EL (cell line): ENCODE measurements around the gene CCDC57.
"Not testable (repeated sequence)": the region's sequence is repeated elsewhere in the genome, so short reads cannot be mapped to it uniquely, and the experiment has no call there.

Experiments used
- DNase-seq: peaks from one replicate; pipeline ENCODE4 v3.0.0-alpha.2; 2016

CCDC57 gene

GRCh38 chr17:82200743-82201497 lies 11.7 kb downstream of the CCDC57 start:
- no peak for DNase-seq

DNA sequence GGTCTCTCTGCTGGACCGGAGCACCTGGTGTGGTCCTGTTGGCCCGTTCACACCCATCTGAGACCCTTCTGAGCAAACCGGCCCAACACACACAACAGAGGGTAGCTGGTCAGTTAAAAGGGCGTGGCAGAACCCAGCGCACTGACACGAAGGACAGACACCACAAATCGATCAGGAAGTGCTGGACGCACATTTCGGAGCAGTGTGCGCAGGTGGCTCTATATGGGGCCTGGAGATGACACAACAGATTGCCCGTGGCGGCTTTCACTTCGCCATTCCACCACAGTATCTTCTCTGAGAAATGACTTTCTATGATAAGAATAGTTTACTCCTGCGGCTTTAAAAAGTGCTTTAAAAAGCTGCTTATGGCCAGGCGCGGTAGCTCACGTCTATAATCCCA lies 12.5 kb downstream of the CCDC57 start:
- no peak for DNase-seq

- DNase-seq = no peak
Observed at GRCh38 chr17:82199496-82199895, 13.1 kb downstream of the CCDC57 start.

GRCh38 chr17:82198092-82198491 lies 14.6 kb downstream of the CCDC57 start:
- no peak for DNase-seq

GRCh38 chr17:82195675-82196672 lies 16.7 kb downstream of the CCDC57 start:
- DNase-seq = no peak

GRCh38 chr17:82194765-82195164 lies 17.9 kb downstream of the CCDC57 start:
- DNase-seq = no peak

DNA sequence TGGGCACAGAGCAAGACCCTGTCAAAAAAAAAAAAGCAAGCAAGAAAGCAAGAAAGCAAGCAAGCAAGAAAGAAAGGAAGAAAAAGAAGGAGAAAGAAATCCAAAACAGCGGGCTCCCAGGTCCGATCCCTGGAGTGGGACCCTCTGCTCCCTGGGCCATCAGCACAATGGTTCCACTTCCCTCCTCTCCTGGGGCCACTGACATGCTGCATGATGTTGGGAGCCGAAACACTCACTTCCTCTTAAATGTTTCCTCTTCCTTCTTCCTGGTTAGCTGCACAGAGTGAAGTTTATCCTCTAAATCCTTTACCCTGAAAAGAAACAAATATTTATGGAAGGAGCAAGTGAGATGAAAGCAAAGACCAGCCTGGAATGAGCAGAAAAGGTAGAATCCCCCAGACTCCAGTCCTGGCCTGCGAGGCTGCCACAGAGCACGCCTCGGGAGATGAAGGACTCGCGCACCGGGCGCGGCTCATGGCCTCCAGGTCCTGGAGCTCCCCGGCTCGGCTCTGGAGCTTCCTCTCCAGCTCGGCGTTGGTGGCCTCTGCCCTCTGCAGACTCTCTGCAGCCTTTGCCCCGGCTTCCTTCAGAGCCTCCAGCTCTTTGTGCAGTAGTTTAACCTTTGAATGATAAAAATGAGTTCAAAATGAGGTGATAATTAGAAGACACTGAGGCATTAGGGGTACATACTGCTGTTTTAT lies 19.0 kb downstream of the CCDC57 start:
- DNase-seq = no peak

DNA sequence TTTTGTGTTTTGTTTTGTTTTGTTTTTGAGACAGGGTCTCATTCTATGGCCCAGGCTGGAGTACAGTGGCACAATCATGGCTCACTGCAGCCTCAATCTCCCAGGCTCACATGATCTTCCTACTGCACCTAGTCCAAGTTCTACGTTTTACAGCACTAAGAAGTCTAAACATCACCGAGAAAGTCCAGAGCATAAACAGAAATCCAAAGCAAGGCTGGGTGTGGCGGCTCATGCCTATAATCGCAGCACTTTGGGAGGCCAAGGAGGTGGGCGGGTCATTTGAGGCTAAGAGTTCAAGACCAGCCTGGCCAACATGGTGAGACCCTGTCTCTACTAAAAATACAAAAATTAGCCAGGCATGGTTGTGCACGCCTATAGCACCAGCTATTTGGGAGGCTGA lies 19.6 kb downstream of the CCDC57 start:
- DNase-seq = not testable (repeated sequence)

GRCh38 chr17:82188001-82188961 lies 24.4 kb downstream of the CCDC57 start:
- no peak for DNase-seq

DNA sequence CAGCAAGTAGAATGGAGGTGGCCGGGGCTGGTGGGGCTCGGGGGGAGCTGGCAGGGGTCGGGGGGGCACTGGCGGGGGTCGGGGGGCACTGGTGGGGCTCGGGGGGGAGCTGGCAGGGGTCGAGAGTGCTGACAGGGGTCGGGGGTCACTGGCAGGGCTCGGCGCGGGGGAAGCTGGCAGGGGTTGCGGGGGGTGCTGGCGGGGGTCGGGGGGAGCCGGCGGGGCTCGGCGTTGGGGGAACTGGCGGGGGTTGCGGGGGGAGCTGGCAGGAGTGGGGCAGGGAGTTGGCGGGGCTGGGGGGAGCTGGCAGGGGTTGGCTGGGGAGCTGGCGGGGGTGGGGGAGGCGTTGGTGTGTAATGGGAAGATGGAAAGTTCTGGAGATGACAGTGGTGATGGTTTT lies 25.1 kb downstream of the CCDC57 start:
- DNase-seq = no peak

DNA sequence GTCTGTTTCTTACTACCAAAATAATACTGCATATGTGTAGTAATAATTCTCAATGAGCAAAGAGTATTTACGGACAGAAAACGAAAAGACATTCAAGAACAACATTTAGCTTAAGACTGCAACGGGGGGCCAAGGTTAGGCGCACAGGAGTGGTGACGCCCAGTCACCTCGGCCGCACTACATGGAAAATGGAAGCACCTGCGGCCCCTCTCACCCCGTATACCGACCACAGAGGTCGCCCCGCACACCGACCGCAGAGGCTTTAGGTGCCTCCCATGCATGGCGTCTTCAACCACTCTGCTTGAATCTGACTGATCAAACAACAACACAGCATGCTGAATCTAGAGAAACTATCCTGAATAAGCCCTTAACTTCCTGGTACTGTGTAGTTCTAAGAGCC lies 26.4 kb downstream of the CCDC57 start:
- no peak for DNase-seq

- no peak for DNase-seq
Observed at GRCh38 chr17:82184761-82185160, 27.9 kb downstream of the CCDC57 start.

DNA sequence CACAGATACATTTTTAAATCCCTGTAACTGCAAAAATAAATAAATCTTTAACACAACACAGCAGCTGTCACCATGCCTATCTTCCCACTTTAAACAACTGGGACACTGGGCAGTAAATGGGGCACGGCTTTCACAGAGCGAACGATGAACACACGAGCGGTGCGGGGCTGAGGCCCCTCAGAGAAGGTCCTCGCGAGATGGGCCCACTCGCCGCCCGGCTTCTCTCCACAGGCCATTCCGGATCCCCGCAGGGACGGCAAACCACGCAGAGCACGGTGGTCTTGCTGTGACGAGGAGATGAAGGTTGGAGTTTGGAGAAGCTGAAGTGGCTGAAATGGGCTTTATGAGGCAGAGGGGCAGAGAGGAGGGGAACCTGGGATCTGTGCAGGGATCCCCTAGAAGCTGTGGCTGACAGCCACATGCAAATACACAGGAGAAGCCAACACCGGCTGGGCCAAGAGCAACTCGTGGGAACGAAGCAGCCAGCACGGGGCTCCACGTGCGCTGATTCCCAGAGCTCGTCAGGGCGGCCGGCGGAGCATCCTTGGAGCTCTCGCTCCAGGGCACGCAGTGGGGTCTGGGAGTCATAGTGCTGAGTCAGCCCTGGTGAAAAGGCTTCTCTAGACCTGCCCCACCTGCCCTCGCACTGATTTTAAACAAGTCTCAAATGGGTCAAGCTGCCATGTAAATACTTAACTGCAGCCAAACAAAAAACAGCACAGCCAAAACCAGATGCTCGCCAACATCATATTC lies 31.7 kb downstream of the CCDC57 start:
- no peak for DNase-seq

- DNase-seq = no peak
Observed at GRCh38 chr17:82179946-82180475, 32.6 kb downstream of the CCDC57 start.

- no peak for DNase-seq
Observed at GRCh38 chr17:82179412-82179811, 33.2 kb downstream of the CCDC57 start.

- no peak for DNase-seq
Observed at GRCh38 chr17:82178499-82179261, 34.0 kb downstream of the CCDC57 start.

- no peak for DNase-seq
Observed at GRCh38 chr17:82177761-82178498, 34.7 kb downstream of the CCDC57 start.

GRCh38 chr17:82177276-82177675 lies 35.4 kb downstream of the CCDC57 start:
- DNase-seq = no peak

- no peak for DNase-seq
Observed at GRCh38 chr17:82175951-82176350, 36.7 kb downstream of the CCDC57 start.
